Adrenal gland (tissue), 5 donors: ENCODE data around the gene GGA1.

Source experiments
- CTCF ChIP-seq, 6 experiments: fragments of 450-650 bp in 4 of 6; fragments of 200-600 bp in 2 of 6; sonication (generic) in 1 of 6; IDR thresholded peaks; 1 replicate in 5 of 6; 2 replicates in 1 of 6; pipeline versions ENCODE4 v1.5.1 to v1.8.0; 2016 to 2021; ENCODE audit warnings: antibody characterized with exemption in 6 of 6, mild to moderate bottlenecking in 2 of 6, moderate library complexity in 1 of 6
- POLR2A ChIP-seq, 2 donors: fragments of 450-650 bp; IDR thresholded peaks; one replicate each; pipeline ENCODE4 v1.6.1; 2017; ENCODE audit warnings: antibody characterized with exemption in 2 of 2, mild to moderate bottlenecking in 2 of 2, moderate library complexity in 1 of 2
- donor health status: DM: no; HTN: no; CAD: no.

GRCh38 chr22:37566329-37566837 is 42.3 kb upstream of the GGA1 start:
- TF ChIP-seq POLR2A (IDR thresholded peaks at IDR 0.05) (no peak), CTCF (IDR thresholded peaks at IDR 0.05) (no peak)
